OCI-LY3 (cell line): Measurements from ENCODE around the gene BEND2.

Experiments used
- CTCF ChIP-seq: fragments of 200-600, 300-600 bp; sonication (generic); IDR thresholded peaks from 2 replicates; pipeline ENCODE4 v1.5.1; 2014; ENCODE audit warnings: antibody characterized with exemption, low read length, low read depth
- EZH2phosphoT487 ChIP-seq: fragments of 200-600 bp; shearing (Covaris generic); IDR thresholded peaks from 2 replicates; pipeline ENCODE4 v1.6.1; 2018; ENCODE audit warnings: antibody characterized with exemption, mixed run types, low read depth

GRCh38 chrX:18210470-18210869, 10.2 kb downstream of the BEND2 start:
- TF ChIP-seq CTCF, result peak; percentile 47
- TF ChIP-seq EZH2phosphoT487, result no peak
